GM18505 (cell line): ENCODE measurements around the gene CNTNAP4.

Source experiments
- ATAC-seq: cut with Tn5 transposase; IDR thresholded peaks from one replicate; pipeline ENCODE4 v1.9.1; 2021; ENCODE audit not compliant: unreplicated experiment
- POLR2A ChIP-seq: IDR thresholded peaks from 4 replicates; pipeline ENCODE4 v1.6.1; 2011; ENCODE audit warnings: borderline replicate concordance; ENCODE audit not compliant: insufficient read depth, insufficient read length; ENCODE audit errors: extremely low read depth

The CNTNAP4 gene

DNA sequence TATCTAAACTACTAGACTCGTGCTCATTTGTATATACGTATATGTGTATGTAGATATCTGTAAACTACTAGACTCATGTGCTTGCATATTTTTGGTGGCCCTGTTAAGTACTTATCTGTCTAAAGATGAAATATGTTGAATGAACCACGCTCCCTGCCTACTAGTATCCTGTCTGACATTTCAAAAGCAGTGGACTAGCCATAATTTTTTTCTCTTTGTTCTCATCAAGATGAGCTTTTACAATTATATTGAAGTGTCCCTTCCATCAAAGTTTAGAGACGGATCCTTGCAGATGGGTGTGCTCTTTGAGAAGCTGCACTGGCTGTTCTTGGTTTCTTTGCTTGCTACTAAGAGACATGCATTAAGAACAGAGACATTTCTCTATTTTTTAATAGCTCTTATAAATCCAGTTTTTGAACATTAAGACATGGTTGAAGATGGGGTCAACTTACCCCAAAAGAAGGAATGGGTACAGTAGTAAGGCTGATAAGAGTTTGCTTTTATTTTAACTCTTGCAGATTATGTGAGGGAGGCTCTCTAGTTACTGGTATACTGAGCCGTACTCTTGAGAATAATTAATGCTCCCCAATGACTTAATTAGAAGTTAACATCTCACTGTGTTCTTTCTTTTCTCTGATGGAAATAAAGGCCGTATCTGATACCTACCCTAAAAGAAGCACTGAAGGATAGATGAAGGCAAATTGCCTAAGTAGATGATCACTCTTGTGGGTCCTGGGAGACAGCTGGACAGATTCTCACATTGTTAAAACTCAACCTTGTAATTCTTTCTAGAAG, 3.4 kb downstream of the CNTNAP4 start:
- TF ChIP-seq POLR2A: no peak
- ATAC-seq: no peak

- TF ChIP-seq POLR2A: no peak
- no peak for ATAC-seq
Measured at GRCh38 chr16:76287466-76287865, 10.3 kb downstream of the CNTNAP4 start.

DNA sequence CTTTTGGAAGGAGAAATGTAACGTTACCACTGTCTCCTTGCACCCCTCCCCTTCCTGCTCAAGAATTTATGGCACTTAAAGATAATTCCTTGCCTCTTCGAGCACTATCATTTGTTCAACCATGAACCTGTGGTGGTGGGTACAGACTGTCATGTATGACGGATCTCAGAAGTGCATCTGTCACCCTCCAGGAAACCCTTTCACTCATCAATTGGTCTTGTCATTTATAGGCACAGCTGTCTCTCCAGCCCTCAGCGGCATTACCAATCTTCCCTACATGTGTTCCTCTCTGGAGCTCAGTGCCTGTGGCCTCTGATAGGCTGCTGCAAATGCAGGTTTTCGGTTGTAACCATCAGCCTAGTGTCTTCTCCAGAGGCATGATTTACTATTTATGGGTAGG, 15.0 kb downstream of the CNTNAP4 start:
- TF ChIP-seq POLR2A: no peak
- ATAC-seq: no peak

DNA sequence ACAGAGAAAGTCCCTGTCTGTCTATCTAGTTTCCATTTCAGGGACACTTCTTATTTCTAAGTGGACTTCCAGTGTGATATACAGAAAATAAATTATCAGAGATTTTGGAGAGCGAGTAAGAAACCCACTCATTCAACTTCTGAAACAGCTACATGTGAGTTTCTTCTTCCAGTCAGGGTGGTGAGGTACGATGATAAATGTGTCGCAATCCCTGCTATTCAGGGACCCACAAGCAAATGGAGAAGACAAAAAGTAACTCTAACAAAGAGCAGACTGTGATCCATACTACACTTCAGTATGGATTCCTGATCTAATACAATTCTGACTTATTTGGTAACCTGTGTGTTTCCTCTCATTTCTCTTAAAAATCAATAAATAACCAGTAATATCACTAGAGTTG, 16.8 kb downstream of the CNTNAP4 start:
- no peak for TF ChIP-seq POLR2A
- no peak for ATAC-seq

DNA sequence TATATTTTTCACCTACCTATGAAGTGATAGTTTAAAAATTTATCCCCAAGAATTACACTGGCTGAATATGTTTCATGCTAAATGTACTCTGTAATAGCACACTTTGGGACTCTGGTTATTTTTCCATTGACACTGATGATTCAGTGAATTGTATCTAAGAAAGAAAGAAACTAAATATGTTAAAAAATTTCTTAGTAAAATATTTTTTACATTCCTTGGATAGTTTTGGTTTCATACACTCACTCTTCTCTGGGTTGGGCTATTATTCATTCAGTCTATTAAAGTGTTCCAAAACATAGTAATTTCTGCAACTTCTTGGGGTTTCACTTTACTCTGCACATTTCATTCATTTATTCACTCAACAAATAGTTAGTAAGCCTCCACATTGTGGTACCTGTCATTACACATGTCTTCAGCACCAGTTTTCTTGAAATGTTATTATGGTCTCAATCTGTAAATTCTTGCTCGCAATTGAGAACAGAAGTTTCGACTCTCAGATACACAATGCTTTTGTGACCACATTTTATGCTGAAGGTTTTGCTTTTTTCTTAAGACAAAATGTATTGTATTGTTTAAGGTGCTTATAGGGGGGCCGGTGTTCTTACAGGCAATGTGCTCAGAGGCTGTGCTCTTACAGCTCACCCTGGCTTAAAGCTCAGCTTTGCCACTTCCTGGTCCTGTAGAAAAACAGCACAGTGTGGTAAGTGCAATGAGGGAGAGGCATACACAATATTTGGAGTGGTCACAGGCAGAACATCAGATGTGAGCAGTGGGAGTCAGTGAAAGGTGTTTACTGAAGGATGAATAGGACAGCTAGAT, 17.4 kb downstream of the CNTNAP4 start:
- no peak for ATAC-seq
- no peak for TF ChIP-seq POLR2A

GRCh38 chr16:76297941-76298340, 20.7 kb downstream of the CNTNAP4 start:
- no peak for ATAC-seq
- TF ChIP-seq POLR2A: no peak

- no peak for TF ChIP-seq POLR2A
- ATAC-seq: no peak
Measured at GRCh38 chr16:76303637-76304314, 26.6 kb downstream of the CNTNAP4 start.

- TF ChIP-seq POLR2A: no peak
- ATAC-seq: no peak
Measured at GRCh38 chr16:76309639-76310335, 32.6 kb downstream of the CNTNAP4 start.

- TF ChIP-seq POLR2A: no peak
- no peak for ATAC-seq
Measured at GRCh38 chr16:76311260-76311659, 34.1 kb downstream of the CNTNAP4 start.

DNA sequence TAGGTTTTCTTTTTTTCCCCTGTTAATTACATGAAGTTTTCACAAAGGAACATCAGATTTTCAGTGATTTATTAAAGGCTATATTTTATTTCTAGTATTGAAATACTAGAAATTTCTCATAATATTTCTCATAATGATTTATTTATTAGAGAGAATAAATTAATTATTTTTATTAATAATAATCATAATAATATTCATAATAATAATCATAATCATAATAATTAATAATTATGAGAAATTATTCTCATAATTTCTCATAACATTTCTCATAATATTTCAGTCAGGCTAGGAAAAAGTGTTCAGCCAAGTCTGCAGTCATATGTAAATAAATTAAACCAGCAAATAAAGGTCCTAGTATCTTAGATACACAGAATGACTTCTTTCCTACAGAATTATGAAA, 41.4 kb downstream of the CNTNAP4 start:
- TF ChIP-seq POLR2A: no peak
- ATAC-seq: no peak

DNA sequence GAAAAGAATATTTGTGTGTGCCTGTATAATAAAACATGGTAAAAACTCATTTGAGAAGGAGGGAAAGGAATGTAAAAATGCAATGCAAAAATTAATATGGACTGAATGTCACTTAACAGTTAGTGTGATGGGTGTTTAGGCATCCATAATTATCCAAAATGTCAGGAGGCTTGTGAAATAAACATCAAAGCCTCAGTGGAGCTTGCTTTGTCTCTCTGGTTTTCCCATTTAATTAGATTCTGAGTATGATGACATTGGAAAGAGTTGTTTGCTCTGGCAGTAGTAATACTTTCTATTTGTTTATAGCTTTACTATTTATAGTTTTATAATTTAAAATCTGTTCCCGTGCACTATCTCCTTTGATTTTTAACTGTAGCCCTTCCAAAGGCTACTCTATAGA, 51.9 kb downstream of the CNTNAP4 start:
- ATAC-seq: no peak
- no peak for TF ChIP-seq POLR2A

- no peak for TF ChIP-seq POLR2A
- no peak for ATAC-seq
Measured at GRCh38 chr16:76335180-76335974, 58.2 kb downstream of the CNTNAP4 start.
